IMR-90 (cell line): ENCODE results near the gene LRRC72. TPM values are rescaled to one million over a fixed set of nuclear protein-coding genes. Genes with fewer than 3 reads are reported as not detected.
A peak's percentile ranks its signal among the peaks of the same experiment; 100 is the strongest.

Experiments
- ATAC-seq: fragments of 200-7000 bp; cut with Tn5 transposase; 2 replicates; pipeline ENCODE4 v1.9.1; 2020; ENCODE audit warnings: low read depth, mild to moderate bottlenecking, moderate library complexity
- BruUV-seq: library from RNA; stranded (reverse); fragments of 400-500 nt; replicated peaks from 2 replicates; lab custom pipeline; 2021; lab: Mats Ljungman, UMichigan
- CTCF ChIA-PET: fragments of 300-600 bp; formaldehyde crosslinking; extraction: SDS; loops from one replicate; lab custom pipeline; 2021; ENCODE audit warnings: antibody characterized with exemption; lab: Yijun Ruan, JAX
- POLR2A ChIA-PET: fragments of 300-600 bp; sonication (Branson Sonifier 250); formaldehyde crosslinking; loops from one replicate; lab custom pipeline; 2022; ENCODE audit warnings: antibody characterized with exemption; ENCODE audit not compliant: unreplicated experiment; lab: Charles Lee
- DNase-seq: peaks from one replicate; pipeline ENCODE4 v3.0.0; 2013
- H2AFZ ChIP-seq: replicated peaks from 2 replicates; pipeline ENCODE3; 2013; ENCODE audit warnings: low read length, mild to moderate bottlenecking; ENCODE audit not compliant: poor library complexity
- H2AK5ac ChIP-seq: 2 replicates; pipeline ENCODE4 v1.6.1; 2013; ENCODE audit warnings: low read depth, low read length, inconsistent platforms
- H2AK9ac ChIP-seq: replicated peaks from 2 replicates; pipeline ENCODE3; 2013; ENCODE audit warnings: mild to moderate bottlenecking, low read depth, low read length, moderate library complexity; ENCODE audit not compliant: poor library complexity
- H2BK120ac ChIP-seq: 2 replicates; pipeline ENCODE4 v1.6.1; 2013; ENCODE audit warnings: low read depth, low read length, inconsistent platforms
- H2BK15ac ChIP-seq: 3 replicates; pipeline ENCODE4 v1.6.1; 2013; ENCODE audit warnings: low read depth, low read length, inconsistent platforms
- H2BK20ac ChIP-seq: 2 replicates; pipeline ENCODE4 v1.6.1; 2013; ENCODE audit warnings: low read depth, mild to moderate bottlenecking, inconsistent platforms, low read length, moderate library complexity
- H2BK5ac ChIP-seq: 2 replicates; pipeline ENCODE4 v1.6.1; 2013; ENCODE audit warnings: mild to moderate bottlenecking, low read depth, low read length, inconsistent platforms; ENCODE audit not compliant: poor library complexity, severe bottlenecking
- H3K14ac ChIP-seq: replicated peaks from 2 replicates; pipeline ENCODE4 v1.6.1; 2013; ENCODE audit warnings: low read depth, low read length, inconsistent platforms
- H3K18ac ChIP-seq: 2 replicates; pipeline ENCODE4 v1.6.1; 2013; ENCODE audit warnings: low read depth, low read length, control low read depth
- H3K23ac ChIP-seq: 2 replicates; pipeline ENCODE4 v1.6.1; 2013; ENCODE audit warnings: low read depth, low read length, inconsistent platforms
- H3K27ac ChIP-seq: 2 replicates; pipeline ENCODE4 v1.5.1; 2013; ENCODE audit warnings: mild to moderate bottlenecking, control low read depth, low read length; ENCODE audit not compliant: insufficient read depth
- H3K27me3 ChIP-seq: 2 replicates; pipeline ENCODE4 v1.6.1; 2013; ENCODE audit warnings: low read length; ENCODE audit not compliant: control insufficient read depth, insufficient read depth
- H3K36me3 ChIP-seq: 2 replicates; pipeline ENCODE4 v1.6.1; 2013; ENCODE audit warnings: low read length, mixed read lengths; ENCODE audit not compliant: control insufficient read depth, insufficient read depth
- H3K4ac ChIP-seq: 2 replicates; pipeline ENCODE4 v1.6.1; 2013; ENCODE audit warnings: low read depth, low read length, inconsistent platforms
- H3K4me1 ChIP-seq: 2 replicates; pipeline ENCODE4 v1.6.1; 2013; ENCODE audit warnings: low read length, mixed read lengths; ENCODE audit not compliant: control insufficient read depth, insufficient read depth
- H3K4me2 ChIP-seq: 2 replicates; pipeline ENCODE4 v1.6.1; 2013; ENCODE audit warnings: low read depth, mild to moderate bottlenecking, control low read depth, low read length, moderate library complexity
- H3K4me3 ChIP-seq: 2 replicates; pipeline ENCODE4 v1.5.1; 2013; ENCODE audit warnings: low read depth, mild to moderate bottlenecking, control low read depth, low read length, moderate library complexity; ENCODE audit not compliant: insufficient read depth
- H3K56ac ChIP-seq: 2 replicates; pipeline ENCODE4 v1.6.1; 2013; ENCODE audit warnings: low read length, inconsistent platforms; ENCODE audit not compliant: insufficient read depth; ENCODE audit errors: extremely low read depth
- H3K79me1 ChIP-seq, 2 experiments: 2 replicates each; pipeline ENCODE4 v1.6.1; 2013; ENCODE audit warnings: low read length in 2 of 2, inconsistent platforms in 1 of 2, low read depth in 1 of 2
- H3K9ac ChIP-seq: 2 replicates; pipeline ENCODE4 v1.6.1; 2013; ENCODE audit warnings: low read depth, low read length, control low read depth
- H3K9me1 ChIP-seq: 2 replicates; pipeline ENCODE4 v1.6.1; 2013; ENCODE audit warnings: low read length, inconsistent platforms; ENCODE audit not compliant: insufficient read depth
- H3K9me3 ChIP-seq: 2 replicates; pipeline ENCODE4 v1.6.1; 2013; ENCODE audit warnings: low read length; ENCODE audit not compliant: control insufficient read depth, insufficient read depth
- H4K20me1 ChIP-seq: 2 replicates; pipeline ENCODE4 v1.6.1; 2013; ENCODE audit warnings: low read length, inconsistent platforms; ENCODE audit not compliant: insufficient read depth
- H4K5ac ChIP-seq: 2 replicates; pipeline ENCODE4 v1.6.1; 2013; ENCODE audit warnings: mild to moderate bottlenecking, low read depth, low read length, control low read depth
- H4K8ac ChIP-seq, 2 experiments: 2 replicates each; pipeline ENCODE4 v1.6.1; 2013; ENCODE audit warnings: low read depth in 2 of 2, low read length in 2 of 2, control low read depth in 1 of 2, inconsistent platforms in 1 of 2
- H4K91ac ChIP-seq: 2 replicates; pipeline ENCODE4 v1.6.1; 2013; ENCODE audit warnings: low read depth, low read length, inconsistent platforms; ENCODE audit not compliant: insufficient read depth
- BHLHE40 ChIP-seq: fragments of 150-350 bp; IDR thresholded peaks from 2 replicates; pipeline ENCODE4 v1.6.1; 2016; ENCODE audit warnings: mild to moderate bottlenecking, low read depth, low read length
- CEBPB ChIP-seq: IDR thresholded peaks from 2 replicates; pipeline ENCODE4 v1.6.1; 2012; ENCODE audit warnings: low read depth, low read length, improper control_type of control experiment
- CHD1 ChIP-seq: IDR thresholded peaks from 2 replicates; pipeline ENCODE4 v1.6.1; 2012; ENCODE audit warnings: low read depth, low read length, improper control_type of control experiment
- CTCF ChIP-seq: conservative IDR thresholded peaks from 2 replicates; pipeline ENCODE4 v1.5.1; 2012; ENCODE audit warnings: mild to moderate bottlenecking, low read depth, low read length, improper control_type of control experiment
- ELK1 ChIP-seq: fragments of 150-350 bp; IDR thresholded peaks from 2 replicates; pipeline ENCODE4 v1.6.1; 2016; ENCODE audit warnings: low read depth, mild to moderate bottlenecking, low read length, moderate library complexity, borderline replicate concordance
- FOS ChIP-seq: fragments of 150-350 bp; IDR thresholded peaks from 2 replicates; pipeline ENCODE4 v1.6.1; 2016; ENCODE audit warnings: low read depth, low read length
- MAFK ChIP-seq: IDR thresholded peaks from 2 replicates; pipeline ENCODE4 v1.6.1; 2012; ENCODE audit warnings: low read depth, low read length, improper control_type of control experiment
- MAZ ChIP-seq: IDR thresholded peaks from 2 replicates; pipeline ENCODE4 v1.6.1; 2012; ENCODE audit warnings: low read depth, mild to moderate bottlenecking, low read length, improper control_type of control experiment, moderate library complexity, borderline replicate concordance
- MXI1 ChIP-seq: IDR thresholded peaks from 2 replicates; pipeline ENCODE4 v1.6.1; 2012; ENCODE audit warnings: low read depth, mild to moderate bottlenecking, low read length, moderate library complexity, borderline replicate concordance
- NFE2L2 ChIP-seq: fragments of 150-350 bp; IDR thresholded peaks from 2 replicates; pipeline ENCODE4 v1.6.1; 2016; ENCODE audit warnings: low read depth, mild to moderate bottlenecking, low read length
- POLR2A ChIP-seq: IDR thresholded peaks from 2 replicates; pipeline ENCODE4 v1.6.1; 2012; ENCODE audit warnings: mild to moderate bottlenecking, low read depth, low read length
- RAD21 ChIP-seq: IDR thresholded peaks from 2 replicates; pipeline ENCODE4 v1.6.1; 2012; ENCODE audit warnings: low read length, improper control_type of control experiment
- RCOR1 ChIP-seq: IDR thresholded peaks from 2 replicates; pipeline ENCODE4 v1.6.1; 2012; ENCODE audit warnings: mild to moderate bottlenecking, low read length, improper control_type of control experiment; ENCODE audit not compliant: insufficient replicate concordance
- RFX5 ChIP-seq: IDR thresholded peaks from 2 replicates; pipeline ENCODE4 v1.8.0; 2012; ENCODE audit warnings: low read depth, mild to moderate bottlenecking, low read length, moderate library complexity
- SMC3 ChIP-seq: fragments of 150-350 bp; IDR thresholded peaks from 2 replicates; pipeline ENCODE4 v1.6.1; 2016; ENCODE audit warnings: low read depth, mild to moderate bottlenecking, antibody characterized with exemption, low read length, moderate library complexity
- USF2 ChIP-seq: fragments of 150-350 bp; IDR thresholded peaks from 2 replicates; pipeline ENCODE4 v1.6.1; 2017; ENCODE audit warnings: mild to moderate bottlenecking, antibody characterized with exemption, low read length, low read depth
- WGBS, 2 experiments: methylation state at CpG; one replicate each; pipeline versions ENCODE4 v1.1.5 to v1.1.7; 2013; ENCODE audit warnings: missing lambda C conversion rate in 2 of 2; ENCODE audit not compliant: insufficient read length in 1 of 2; ENCODE audit errors: extremely low coverage in 2 of 2; 5-methylcytosine and 5-hydroxymethylcytosine counted together
- dilution Hi-C: fragments of 300-500 bp; cut with HindIII; formaldehyde crosslinking; loops from one replicate; pipeline ENCODE4 v1.14.3; 2018; ENCODE audit warnings: low sequenced_read_pairs; ENCODE audit not compliant: unreplicated experiment
- in situ Hi-C: fragments of 300-500 bp; cut with MboI; formaldehyde crosslinking; loops from 3 replicates; pipeline ENCODE4 v1.14.3; 2019; ENCODE audit warnings: low sequenced_read_pairs, inconsistent platforms, mixed read lengths
- intact Hi-C: fragments of 100-400 bp; cut with micrococcal nuclease; formaldehyde crosslinking; loops from 2 replicates; pipeline ENCODE4 v1.10.0; 2022
- polyA plus RNA-seq, 3 experiments: library from polyadenylated mRNA; depleted of rRNA; stranded (reverse); fragments of >200 nt; gene quantifications; 2 replicates each; pipeline ENCODE4 v1.2.3, GENCODE V29; 2012; ENCODE audit warnings: low replicate concordance in 1 of 3
- total RNA-seq: library from RNA; depleted of rRNA; stranded (reverse); fragments of >200 nt; gene quantifications from 2 replicates; pipeline ENCODE4 v1.2.3, GENCODE V29; 2012

Gene LRRC72
- total and polyA plus RNA-seq, 2 of the 4 experiments (the other 2 are of a cell fraction) = not detected

- POLR2A ChIA-PET = no interaction called here
- no peak overlapping the region for H3K27ac ChIP-seq
- no TSS peak for BruUV-seq
Observed at GRCh38 chr7:16592395-16592794, 65.8 kb downstream of the LRRC72 start.

More at GRCh38 chr7:16592395-16592794, 65.8 kb downstream of the LRRC72 start:
- TF ChIP-seq RFX5 (no peak), USF2 (no peak), NFE2L2 (no peak), ELK1 (no peak), MAZ (no peak), MXI1 (no peak), CTCF (no peak), RAD21 (no peak), FOS (no peak), BHLHE40 (no peak), RCOR1 (no peak), MAFK (no peak), CHD1 (no peak), POLR2A (no peak), SMC3 (no peak), CEBPB (no peak)
- no peak overlapping the region for H3K4me2 ChIP-seq
- H3K27me3 ChIP-seq = no peaks in the 10 kb centered on the region
- peak; percentile 21 for DNase-seq
- no peak overlapping the region for H2AK9ac ChIP-seq
- H4K8ac ChIP-seq = no peak overlapping the region
- H2BK20ac ChIP-seq = no peak overlapping the region
- H4K91ac ChIP-seq = no peak overlapping the region
- H3K36me3 ChIP-seq = 0 out of 2 replicates have a peak, but pooled peaks cover 1% of the 10 kb centered on the region
- no peak overlapping the region for H2AK5ac ChIP-seq
- WGBS, 2 experiments = no CpG with 5 or more reads among the region's 3 CpGs
- H3K23ac ChIP-seq = no peak overlapping the region
- no peak overlapping the region for H3K14ac ChIP-seq
- H4K20me1 ChIP-seq = no peaks in the 10 kb centered on the region
- H3K18ac ChIP-seq = no peak overlapping the region
- CTCF ChIA-PET = no interaction called here
- no peak overlapping the region for H3K56ac ChIP-seq
- H3K4ac ChIP-seq = no peak overlapping the region
- H3K4me1 ChIP-seq = peaks cover 3% of the 10 kb centered on the region; the same call in 1 of the 2 replicates
- H3K4me3 ChIP-seq = no peak overlapping the region
- no peak for ATAC-seq
- H3K9me3 ChIP-seq = no peaks in the 10 kb centered on the region
- H3K9ac ChIP-seq = no peak overlapping the region
- H3K9me1 ChIP-seq = 0 out of 2 replicates have a peak, but pooled peaks cover 3% of the 10 kb centered on the region
- no peak overlapping the region for H4K5ac ChIP-seq
- H2BK120ac ChIP-seq = no peak overlapping the region
- in situ Hi-C loops (no loop called here), dilution Hi-C loops (no loop called here), intact Hi-C loops (no loop called here)
- H2BK5ac ChIP-seq = no peak overlapping the region
- no peak overlapping the region for H2AFZ ChIP-seq
- no peaks in the 10 kb centered on the region for H3K79me1 ChIP-seq
- H2BK15ac ChIP-seq = no peak overlapping the region
